ENCODE data around the gene TTC16.
A peak's percentile ranks its signal among the peaks of the same experiment; 100 is the strongest.
"Not testable (repeated sequence)": the region's sequence is repeated elsewhere in the genome, so short reads cannot be mapped to it uniquely, and the experiment has no call there.

Gene TTC16

DNA sequence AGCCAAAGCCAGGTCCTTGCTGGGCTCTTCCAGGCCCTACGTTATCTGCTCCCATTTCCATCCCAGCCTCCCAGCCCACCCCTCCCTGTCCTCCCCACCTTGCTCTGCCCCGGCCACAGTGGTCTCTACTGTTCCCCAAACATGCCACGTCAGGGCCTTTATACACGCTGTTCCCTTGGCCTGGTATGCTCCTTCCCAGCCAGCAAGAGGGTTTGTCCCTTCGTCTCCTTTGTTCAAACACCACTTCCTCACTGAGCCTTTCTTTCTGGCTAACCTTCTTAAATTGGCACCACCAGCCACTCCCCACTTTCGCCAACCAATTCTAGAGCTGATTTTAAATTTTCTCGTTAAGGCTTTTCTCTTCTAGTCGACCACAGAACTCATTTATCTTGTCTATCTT is 52.8 kb downstream of the TTC16 start:
- DNase-seq (ENCODE audit: low spot score) = no peak

DNA sequence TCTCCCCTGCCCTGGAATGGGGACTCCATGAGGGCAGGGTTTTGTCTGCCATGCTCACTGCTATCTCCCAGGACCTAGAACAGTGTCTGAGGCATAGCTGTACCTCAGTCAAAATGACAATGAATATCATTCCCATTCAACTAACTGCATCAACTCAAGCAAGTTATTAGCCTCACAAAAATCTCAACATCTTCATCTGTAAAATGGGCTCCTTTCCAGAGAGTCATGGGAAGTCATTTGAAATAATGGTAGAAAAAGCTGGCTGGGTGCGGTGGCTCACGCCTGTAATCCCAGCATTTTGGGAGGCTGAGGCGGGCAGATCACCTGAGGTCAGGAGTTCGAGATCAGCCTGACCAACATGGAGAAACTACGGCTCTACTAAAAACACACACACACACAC is 53.2 kb downstream of the TTC16 start:
- DNase-seq (ENCODE audit: low spot score) = no peak

DNA sequence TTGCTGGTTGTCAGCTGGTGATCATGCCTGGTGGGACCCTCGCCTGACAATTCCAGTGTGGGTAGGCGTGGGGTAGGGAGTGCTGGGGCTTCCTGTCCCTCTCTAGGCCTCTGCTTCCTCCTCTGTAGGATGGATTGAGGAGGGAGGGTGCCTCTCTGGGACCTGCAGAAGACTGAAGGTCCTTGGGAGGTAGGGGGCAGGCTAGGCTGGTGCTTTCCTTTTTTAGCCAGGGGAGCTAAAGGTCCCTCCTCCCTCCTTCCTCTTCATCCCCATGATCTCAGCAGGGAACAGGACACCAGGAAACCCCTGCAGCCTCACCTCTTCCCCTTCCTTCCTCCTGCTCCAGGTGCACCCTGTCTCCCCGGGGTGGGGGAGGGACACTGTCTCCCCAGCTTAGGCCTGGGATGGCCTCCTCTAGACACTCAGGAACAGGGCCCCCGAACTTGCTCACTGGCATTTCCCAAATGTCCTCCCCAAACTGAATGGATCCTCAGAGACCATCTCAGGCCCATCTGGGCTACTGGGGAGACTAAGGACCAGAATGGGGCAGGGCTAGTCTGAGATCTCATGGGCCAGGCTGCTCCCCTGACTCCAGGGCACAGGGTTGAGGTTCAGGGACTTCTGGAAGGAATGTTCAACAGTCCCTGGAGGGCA is 54.2 kb downstream of the TTC16 start:
- DNase-seq (ENCODE audit: low spot score) = no peak

DNA sequence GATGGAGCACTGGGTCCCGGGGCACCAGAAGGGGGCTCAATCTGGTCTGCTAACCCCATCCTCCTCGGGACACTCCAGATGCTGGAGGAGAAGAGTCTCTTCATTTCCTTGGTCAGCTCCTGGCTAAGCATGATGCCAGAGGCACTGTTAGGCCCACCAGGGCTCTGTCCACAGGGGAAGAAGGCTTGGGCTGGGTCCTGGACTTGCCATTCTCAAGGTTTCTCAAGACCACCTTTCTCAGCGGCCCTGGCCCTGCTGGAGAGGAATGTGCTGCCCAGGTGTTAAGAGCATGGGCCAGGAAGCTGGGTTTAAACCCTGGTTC is 54.7 kb downstream of the TTC16 start:
- DNase-seq (ENCODE audit: low spot score) = no peak

DNA sequence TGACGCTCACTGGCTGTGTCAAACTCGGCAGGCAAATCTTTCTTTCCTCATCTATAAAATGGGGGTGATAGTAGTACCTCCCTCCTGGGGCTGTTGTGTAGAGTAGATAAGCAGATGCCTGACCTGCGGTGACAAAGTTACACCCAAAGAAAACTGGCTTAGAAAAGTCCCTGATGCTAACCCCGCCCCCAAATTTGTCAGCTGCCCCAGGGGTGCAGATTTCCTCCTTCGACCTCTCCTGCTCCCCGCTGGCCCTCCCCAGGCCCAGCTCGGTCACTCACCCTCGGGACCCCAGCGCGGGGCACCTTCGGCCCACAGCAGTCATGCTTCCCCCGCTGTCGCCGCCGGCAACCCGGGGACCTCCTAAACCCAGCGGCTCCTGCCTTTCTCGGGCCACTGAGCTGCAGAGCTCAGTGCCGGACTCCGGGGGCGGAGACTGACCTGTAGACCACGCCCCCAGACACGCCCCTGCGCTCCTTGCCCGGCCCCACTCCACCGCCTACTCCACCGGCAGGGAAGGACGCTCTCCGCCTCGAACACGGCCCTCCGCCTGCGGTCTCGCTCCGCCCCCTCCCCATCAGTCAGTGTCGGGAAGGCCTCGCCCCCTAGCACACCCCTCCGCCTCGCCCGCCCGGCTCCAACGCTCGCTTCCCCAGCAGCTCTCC is 55.2 kb downstream of the TTC16 start:
- DNase-seq (ENCODE audit: low spot score) = peak; percentile 95

DNA sequence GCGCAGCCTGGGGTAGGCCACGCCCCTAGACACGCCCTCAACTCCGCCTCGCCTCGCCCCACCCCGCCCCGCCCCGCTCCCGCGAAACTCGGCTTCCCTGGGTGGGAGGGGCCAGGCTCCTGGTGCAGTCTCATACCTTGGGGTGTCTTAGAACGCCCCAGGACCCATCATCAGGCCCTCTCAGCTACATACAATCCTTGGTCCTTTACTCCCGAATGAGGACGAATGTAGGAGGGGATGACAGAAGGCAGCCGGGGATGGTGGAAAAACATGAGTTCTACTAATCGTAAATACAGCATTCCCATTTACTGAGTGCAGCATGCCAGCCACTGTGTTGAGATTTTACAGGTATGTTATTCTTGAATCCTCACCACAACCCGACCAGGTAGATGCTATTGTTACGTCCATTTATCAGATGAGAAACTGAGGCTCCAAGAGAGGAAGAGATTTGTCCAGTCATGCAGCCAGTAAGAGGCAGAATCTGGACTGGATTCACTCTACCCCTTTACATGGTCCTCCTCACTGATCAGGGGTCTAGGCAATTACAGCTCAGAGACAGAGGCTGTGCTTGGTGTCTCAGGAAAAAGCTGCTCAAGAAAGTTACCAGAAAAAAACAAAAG is 55.8 kb downstream of the TTC16 start:
- no peak for DNase-seq (ENCODE audit: low spot score)

DNA sequence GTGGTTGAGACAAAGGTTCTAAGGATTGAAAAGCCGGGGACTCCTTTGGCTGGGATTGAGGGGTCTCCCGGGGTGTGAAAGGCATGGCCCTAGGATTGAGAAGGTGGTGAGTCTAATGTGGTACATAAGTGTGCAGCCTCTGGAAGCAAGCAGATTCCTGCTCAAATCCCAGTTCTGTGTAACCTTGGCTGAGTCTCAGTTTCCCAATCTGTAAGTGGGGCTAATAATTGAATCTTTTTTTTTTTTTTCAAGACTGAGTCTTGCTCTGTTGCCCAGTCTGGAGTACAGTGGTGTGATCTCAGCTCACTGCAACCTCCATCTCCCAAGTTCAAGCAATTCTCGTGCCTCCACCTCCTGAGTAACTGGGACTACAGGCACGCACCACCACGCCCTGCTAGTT is 56.7 kb downstream of the TTC16 start:
- DNase-seq (ENCODE audit: low spot score) = no peak

DNA sequence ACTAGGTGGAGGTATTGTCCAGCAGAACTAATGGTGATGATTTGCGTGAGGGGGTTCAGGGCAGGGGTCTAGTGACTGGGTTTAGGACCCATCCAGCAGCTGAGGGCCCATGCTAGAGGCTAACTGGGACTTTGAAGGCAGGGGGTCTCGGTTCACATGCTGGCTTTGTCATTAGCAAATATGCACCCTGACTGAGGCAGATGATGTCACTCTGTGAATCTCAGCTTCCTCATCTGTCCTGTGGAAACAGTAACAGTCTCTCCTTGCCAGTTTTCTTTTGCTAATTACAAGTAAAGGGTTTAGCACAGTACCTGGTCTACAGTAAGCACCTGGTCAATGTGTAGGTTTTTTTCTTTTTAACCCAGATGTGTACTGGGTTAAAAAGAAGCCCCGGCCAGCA is 57.4 kb downstream of the TTC16 start:
- no peak for DNase-seq (ENCODE audit: low spot score)

DNA sequence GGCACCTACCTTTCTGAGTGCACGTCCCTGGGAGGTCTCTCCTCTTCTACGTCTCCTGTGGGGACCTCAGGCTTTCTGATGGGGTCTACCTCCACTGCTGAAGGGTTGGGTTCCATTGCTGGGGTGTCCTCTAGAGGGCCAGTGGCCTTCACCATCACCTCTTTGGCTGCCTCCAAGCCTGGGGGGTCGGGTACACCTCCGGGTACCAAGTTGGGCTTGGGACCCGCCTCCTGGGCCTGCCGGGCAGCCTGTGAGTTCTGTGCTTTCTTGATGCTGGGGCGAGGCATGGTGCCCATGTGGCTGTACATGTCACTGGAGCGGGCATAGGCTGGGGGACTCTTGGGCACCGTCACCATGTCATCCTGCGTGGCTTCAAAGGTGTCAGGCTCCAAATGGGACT is 58.1 kb downstream of the TTC16 start:
- no peak for DNase-seq (ENCODE audit: low spot score)

DNA sequence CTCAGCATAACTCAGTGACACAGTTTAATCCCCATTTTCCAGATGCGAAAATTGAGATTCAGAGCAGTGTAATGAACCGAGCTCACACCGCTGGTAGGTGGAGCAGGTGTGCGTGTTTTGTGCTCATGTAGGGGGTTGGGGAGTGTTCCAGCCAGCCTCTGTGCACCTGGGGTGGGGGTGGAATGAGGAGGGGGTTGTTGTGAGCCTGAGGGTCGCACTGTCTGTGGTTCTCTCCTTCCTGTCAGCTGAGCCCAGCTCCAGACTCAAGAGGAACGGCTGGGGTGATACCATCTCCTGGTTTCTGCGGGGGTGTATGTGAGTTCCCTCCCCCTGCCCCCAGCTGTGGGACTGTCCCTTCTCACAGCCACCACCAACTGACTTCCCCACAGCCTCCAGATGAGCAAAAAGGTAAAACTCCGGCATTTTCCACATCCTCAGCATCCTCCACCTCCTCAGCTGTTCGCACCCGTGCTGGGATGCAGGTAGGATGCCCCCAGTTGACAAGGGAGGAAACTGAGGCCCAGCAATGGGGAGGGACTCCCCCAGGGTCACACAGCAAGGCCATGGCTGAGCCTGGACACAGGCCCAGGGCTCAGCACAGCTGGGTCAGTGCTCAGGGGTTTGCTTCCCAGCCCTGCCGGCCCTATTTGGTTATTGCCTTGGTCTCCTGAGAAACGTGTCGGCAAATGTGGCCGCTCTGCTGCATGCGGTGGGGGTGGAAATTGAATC is 60.5 kb downstream of the TTC16 start:
- DNase-seq (ENCODE audit: low spot score) = no peak

DNA sequence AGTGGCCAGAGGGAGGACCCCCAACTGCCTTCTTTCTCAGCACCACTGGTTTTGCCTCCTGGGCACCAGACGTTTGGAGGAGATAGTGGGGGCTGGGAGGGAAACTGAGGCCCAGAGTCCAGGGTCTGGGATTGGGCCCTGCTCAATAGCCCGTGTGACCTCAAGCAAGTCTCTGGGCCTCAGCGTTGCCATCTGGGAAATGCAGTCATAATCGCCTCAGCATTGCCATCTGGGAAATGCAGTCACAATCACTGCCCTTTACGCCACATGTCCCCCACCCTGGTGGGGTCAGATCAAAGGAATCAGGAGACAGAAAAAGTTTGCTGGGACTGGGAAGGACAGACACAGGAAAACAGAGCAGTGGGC is 61.0 kb downstream of the TTC16 start:
- DNase-seq (ENCODE audit: low spot score) = no peak

DNA sequence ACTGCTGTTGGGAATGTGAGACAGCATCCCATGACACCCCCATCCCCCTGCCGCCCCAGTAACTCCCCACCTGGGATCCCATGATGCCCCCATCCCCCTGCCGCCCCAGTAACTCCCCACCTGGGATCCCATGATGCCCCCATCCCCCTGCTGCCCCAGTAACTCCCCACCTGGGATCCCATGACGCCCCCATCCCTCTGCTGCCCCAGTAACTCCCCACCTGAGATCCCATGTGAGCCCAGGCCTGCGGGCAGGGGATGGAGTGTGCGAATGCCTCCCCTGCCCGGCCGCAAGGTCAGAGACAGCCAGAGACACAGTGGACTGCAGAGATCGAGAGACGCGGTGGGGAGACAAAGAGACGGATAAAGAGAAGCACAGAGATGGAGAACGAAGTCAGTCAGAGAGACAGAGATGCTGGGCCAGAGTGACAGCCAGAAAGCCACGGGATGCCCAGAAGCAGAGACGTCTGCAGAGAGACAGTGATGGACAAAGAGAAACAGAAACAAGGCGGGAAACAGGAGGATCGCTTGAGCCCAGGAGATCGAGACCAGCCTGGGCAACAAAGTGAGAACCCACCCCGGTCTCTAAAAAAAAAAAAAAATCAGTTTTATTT is 61.6 kb downstream of the TTC16 start:
- DNase-seq (ENCODE audit: low spot score) = no peak

DNA sequence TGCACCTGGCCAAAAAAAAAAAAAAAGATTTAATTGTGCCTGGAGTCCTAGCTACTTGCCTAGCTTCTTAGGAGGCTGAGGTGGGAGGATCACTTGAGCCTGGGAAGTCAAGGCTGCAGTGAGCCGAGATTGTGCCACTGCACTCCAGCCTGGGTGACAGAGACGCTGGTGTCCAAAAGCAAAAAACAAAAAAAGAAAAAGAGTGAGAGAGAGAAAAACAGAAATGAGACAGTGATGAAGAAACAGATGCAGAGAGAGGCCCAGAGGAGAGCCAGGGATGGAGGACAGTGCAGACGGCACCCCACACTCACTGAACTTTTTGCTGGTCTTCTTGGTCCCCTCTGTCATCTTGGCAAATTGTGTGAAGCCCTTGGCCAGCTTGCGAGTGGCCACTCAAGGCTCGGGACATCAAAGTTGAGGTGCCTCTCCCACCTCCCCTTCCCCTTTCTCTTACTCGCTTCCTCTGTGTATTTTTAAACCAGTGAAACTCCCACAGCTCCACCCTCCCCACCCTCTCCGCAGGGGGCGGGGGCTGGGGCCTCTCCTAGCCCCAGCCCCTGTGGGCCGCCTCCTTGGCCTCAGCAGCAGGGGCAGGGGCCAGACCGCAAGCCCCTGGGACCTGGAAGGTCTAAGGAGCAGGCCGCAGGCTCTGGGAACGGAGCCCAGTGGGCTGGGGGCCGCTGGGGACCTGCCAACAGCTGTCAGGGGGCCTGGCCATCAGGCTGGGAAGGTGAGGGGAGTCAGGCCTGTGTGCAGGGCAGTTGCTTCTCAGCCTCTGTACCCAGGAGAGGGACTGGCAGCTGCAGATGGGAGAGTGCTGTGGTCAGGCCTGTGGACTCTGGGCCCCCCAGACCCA is 62.6 kb downstream of the TTC16 start, which contains the start of gene SH2D3C:
Gene SH2D3C, minus strand, starts transcription at position 387 of the 856 bp plus-strand sequence. Its CDS starts 39 bp downstream, at position 348.
- no peak for DNase-seq (ENCODE audit: low spot score)

DNA sequence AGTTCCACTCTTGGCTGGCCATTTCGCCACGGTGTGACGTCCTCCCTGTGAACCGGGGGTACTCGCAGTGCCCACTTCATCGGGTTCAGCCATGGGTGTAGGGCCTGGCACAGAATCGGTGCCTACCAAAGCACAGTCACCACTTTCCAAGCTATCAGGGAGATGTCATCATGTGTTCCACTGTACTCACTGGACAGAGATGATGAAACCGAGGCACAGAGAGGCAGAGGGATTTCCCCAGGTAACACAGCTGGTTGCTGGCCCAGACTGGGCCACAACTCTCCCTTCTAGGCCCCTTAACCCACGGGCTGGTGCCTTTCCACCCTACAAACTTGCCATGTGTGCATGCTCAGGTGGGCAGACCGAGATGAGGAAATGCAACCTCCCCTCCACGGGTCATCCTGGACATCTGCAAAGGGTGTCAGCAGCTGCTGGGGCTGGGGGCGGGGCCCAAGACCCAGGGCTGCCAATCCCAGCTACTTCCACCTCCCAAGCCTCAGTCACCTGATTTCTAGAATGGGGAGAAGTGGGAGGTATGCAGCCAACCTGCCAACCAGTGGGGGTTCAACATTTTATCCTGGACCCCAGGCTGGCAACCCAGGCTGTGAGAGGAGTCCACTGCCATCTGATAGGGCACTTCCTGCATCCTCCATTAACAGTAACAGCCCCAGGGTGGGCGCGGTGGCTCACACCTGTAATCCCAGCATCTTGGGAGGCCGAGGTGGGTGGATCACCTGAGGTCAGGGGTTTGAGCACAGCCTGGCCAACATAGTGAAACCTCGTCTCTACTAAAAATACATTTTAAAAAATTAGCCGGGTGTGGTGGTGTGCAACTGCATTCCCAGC is 63.5 kb downstream of the TTC16 start:
- no peak for DNase-seq (ENCODE audit: low spot score)

DNA sequence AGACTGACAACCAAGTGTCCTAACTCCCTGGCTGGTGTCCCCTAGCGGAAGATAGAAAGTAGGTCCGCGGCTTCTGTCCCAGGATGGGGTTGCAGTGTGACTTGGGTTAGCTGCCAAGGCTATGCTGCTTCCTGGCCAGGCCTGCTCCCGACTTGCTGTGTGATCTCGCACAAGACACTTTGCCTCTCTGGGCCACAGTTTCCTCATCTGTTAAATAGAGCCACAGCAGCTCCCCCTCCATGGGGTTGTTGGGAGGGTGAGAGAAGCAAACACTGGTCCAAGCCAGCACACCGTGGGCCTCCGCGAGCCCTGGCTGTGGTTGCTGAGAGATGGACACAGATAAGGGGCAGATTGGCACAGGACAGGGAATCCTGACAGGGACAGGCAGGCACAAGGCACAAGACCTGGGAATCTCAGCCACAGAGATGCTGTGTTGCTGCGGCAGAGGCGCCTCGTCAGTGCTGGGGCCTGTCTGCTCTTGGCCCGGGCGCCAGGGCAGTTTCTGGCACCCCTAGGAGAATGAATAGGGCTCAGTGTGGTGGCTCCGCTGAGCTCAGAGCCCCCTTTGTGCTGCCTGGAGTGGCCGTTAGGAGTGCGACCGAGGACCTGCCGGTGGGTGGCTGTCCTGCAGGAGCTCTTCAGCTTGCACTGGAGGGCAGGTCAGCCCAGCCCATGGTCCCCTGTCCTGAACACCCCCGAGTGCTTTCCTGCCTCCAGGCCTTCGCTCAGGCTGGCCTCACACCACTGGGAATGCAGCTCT is 64.4 kb downstream of the TTC16 start:
- DNase-seq (ENCODE audit: low spot score) = no peak

DNA sequence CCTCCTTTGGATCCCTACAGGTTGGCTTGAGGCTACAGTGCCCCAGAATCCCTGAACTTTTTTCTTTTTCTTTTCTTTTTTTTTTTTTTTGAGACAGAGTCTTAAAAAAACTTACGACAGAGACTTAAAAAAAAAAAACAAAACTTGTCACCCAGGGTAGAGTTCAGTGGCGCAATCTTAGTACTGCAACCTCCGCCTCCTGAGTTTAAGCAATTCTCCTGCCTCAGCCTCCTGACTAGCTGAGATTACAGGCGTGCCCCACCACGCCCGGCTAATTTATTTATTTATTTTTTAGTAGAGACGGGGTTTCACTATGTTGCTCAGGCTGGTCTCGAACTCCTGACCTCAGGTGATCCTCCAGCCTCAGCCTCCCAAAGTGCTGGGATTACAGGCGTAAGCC is 65.0 kb downstream of the TTC16 start:
- not testable (repeated sequence) for DNase-seq (ENCODE audit: low spot score)

All from hepatic stellate cell (primary cell).